HG02938 (cell line): ENCODE measurements around the gene PCBP3.

ENCODE experiments used
- ATAC-seq: cut with Tn5 transposase; IDR thresholded peaks from one replicate; pipeline ENCODE4 v1.9.1; 2021; ENCODE audit warnings: mild to moderate bottlenecking, moderate library complexity; ENCODE audit not compliant: unreplicated experiment

PCBP3 gene

DNA sequence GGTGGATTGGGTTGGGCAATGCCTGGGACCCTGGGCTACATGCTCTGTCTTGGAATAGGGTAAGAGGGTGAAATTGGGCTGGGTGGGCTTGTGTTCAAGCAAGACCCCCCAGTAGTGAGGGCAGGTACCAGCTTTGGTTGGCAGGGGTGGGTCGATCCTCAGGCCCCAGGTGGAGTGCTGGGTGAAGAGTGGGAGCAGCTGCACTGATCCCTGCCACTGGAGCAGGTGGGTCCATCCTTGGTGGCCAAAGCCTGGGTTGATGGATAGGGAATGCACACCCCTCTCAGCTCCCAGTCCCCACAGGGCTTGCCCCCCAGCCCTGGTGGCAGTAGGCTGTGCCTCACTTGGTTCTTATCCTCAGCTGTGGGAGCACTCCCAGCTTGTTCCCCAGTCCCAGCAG lies 135.2 kb downstream of the PCBP3 start:
- ATAC-seq: no peak

GRCh38 chr21:45779226-45779625 lies 135.7 kb downstream of the PCBP3 start:
- ATAC-seq: no peak

- ATAC-seq: no peak
Measured at GRCh38 chr21:45780647-45781046, 137.1 kb downstream of the PCBP3 start.

DNA sequence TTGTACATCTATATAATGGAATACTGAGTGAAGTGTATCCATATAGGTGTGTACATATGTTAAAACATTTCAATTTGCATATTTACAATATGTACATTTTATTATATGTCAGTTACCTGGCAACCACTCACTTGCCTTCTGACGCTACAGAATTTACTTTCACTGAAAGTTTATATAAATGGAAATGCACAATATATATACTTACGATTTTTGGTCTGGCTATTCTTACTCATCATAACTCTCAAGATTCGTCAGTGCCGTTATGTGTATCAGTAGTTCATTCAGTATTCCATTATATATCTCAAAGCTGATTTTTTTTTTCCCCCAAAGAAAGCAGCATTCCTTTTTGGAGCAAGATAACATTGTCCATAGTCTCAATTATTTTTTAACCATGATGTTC lies 138.2 kb downstream of the PCBP3 start:
- ATAC-seq: no peak

DNA sequence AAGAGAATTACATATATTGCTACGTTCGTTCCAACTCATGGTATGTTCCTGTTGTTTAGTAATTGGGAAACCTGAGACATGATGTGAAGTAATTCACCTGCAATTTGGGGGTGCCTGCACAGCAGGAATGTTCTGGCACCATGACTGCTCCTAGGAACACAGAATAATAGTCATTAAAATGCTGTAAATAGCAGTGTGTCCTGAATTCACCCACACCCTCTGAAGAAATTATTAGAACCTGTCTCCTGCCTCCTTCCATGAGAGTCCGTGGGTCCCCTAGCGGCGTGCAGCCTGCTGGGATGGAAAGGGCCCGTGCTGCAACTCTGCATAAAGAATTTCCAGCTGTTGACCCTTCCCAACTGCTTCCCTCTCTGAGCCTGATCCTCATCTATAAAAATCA lies 143.1 kb downstream of the PCBP3 start:
- ATAC-seq: no peak

DNA sequence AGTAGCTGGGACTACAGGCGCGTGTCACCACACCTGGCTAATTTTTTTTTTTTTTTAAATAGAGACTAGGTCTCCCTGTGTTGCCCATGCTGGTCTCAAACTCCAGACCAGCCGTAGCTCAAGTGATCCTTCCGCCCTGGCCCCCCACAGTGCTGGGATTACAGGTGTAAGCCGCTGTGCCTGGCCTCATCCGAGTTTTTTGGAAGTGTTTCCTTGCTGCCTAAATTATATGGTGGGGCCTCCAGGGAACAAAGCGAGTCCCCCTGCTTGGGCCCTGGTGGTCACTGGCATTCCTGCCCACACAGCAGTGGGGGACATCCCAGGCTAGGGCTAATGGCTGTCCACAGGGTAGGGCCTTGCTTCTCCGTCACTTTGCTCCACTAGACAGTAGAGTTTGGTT lies 143.8 kb downstream of the PCBP3 start:
- ATAC-seq: no peak

- no peak for ATAC-seq
Measured at GRCh38 chr21:45788198-45788597, 144.7 kb downstream of the PCBP3 start.

DNA sequence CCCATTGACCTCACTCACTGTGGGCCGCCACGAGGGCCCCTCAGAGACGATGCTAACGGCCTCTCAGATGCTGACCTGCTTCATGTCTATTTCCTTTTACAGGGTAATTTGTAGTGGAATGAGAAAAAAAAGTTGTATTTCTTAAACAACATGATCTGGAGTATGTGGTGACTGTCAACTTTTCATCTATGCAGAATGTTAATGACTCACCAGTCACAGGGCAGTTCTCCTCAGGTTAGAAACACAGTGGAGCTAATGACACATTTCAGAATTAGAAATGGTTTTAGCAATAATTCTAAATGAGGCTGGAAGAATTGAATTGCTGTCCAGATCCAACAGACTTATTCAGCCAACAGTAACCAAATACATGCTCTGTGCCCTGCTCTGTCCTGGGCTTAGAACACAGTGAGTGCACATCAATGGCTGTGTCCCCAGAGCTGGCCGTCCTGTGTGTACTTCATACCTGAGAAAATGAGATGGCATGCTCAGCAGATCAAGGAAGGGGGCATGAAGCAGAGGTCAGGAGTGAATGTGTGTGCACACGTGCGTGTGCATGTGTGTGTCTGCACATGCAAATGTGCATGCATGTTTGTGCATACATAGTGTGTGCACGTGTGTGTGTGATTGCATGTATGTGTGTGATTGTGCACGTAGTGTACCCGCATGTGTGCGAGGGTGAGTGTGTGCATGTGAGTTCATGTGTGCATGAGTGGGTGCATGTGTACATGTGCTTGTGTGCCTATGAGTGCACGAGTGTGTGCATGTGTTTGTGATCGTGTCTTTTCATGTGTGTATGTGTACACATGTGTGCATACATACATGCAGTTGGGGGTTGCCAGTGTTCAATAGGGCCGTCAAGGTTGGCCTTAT lies 145.3 kb downstream of the PCBP3 start:
- ATAC-seq: no peak

DNA sequence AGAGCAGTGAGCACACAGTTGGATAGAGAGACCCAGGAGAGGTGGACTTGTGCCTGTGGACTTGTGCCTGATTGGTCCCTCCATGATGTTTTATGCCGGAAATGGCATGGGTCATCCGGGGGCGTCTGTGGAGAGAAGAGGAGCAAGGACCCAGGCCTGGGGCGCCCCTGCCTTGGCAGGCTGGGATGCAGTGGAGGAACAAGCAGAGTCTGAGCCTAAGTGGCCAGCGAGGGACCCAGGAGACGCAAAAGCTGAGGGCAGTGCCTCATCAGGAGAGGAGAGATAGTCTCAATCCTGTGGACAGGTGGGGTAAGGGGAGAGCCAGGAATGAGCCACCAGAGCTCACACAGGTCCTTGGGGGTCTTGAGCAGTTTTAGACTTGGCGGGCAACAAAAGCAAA lies 146.9 kb downstream of the PCBP3 start:
- ATAC-seq: no peak

DNA sequence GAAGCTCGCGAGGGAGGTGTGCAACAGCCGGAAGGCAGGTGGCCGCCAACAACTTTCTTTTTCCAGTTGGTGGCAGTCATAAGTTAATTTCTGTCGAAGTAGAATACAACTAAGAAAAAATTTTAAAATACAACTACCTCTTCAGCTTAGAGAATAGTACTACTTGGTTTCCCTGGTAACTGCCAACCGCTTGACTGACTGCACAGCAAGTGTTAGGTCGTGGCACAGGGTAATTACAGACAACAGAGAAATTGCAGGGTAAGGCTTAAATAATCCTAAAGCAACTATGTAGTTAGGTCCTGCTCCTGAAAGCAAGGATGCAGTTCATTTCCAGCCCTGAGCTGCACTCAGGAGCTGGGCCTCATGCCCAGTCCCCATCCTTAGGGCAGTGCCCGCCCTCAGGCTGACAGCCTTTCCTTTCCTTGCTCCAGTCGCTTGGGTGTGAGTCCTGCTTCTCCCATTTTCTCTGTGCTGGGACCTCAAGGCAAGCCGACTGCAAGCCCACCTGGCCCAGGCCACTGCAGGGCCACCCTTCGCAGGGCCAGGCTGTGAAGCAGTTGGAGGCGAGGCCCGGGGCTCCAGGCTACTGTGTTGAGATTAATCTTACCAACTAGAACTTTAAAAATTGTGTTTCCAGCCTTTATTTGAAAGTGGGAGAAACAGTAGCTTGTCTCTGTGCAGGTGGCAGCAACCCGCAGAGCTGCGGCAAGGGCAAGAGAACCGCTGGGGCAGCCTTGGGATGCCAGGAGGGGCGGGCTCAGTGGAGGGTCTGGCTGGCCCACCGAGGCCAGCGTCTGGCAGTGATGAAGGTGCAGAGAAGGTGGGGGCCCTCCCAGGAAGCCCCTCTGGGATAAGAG lies 148.3 kb downstream of the PCBP3 start:
- ATAC-seq: no peak

- no peak for ATAC-seq
Measured at GRCh38 chr21:45792682-45793383, 149.3 kb downstream of the PCBP3 start.

DNA sequence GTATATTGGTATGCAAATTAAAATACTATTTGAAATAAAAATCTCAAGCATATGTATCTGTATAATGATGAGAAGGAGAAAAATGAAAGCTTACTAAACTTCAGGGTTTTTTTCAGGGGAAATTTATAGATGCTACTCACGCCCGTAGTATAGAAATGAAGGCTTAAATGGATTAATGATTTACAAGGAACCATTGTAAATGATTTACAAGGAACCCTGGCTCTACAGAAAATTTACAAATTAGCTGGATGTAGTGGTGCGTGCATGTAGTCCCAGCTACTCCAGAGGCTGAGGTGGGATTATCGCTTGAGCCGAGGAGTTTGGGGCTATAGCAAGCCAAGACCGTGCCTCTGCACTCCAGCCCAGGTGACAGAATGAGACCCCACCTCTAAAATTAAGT lies 150.5 kb downstream of the PCBP3 start:
- no peak for ATAC-seq

DNA sequence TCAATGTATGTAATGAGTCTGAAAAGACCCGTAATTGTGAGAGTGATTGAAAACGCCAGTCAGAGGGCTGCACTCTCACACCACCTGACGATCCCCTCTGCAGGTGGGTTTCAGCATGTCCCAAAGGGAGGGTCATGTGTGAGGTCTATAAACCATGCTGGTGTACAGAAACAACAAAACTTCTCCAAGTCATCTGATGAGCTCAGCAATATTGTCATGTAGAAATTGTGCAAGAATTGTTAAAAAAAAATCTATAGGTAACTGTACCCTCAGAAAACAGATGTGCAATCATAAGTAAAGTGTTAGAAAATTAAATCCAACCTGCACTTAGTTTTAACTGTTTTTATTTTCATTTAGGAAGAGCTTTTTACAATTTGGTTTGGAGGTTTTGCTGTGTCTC lies 152.5 kb downstream of the PCBP3 start:
- no peak for ATAC-seq

- no peak for ATAC-seq
Measured at GRCh38 chr21:45797338-45797737, 153.8 kb downstream of the PCBP3 start.

DNA sequence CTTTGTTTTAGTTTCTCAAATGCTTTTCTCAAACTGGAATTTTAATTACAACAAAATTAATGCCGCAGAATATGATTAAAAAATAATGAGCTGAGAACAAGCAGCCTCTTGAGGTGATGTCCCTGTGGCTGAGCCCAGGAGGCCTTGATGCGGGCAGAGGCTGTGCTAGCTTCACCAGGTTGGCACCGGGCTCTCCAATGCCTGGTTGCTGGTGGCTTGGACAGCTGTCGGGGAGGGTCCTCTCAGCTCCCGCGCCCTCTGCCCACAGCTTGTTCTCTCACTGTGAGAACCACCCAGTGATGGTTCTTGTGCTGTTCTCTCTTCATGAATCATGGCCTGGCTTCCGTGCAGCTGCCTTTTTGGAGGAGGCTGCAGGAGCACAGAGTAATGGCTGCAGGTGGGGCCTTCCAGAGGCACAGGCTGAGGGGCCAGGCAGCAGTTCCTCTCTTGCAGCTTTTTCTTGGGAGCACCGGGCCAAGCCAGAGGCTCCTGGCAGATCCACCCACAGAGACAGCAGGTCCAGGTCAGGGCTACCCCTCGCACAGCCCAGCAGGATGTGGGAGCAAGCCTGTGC lies 156.3 kb downstream of the PCBP3 start:
- ATAC-seq: no peak

DNA sequence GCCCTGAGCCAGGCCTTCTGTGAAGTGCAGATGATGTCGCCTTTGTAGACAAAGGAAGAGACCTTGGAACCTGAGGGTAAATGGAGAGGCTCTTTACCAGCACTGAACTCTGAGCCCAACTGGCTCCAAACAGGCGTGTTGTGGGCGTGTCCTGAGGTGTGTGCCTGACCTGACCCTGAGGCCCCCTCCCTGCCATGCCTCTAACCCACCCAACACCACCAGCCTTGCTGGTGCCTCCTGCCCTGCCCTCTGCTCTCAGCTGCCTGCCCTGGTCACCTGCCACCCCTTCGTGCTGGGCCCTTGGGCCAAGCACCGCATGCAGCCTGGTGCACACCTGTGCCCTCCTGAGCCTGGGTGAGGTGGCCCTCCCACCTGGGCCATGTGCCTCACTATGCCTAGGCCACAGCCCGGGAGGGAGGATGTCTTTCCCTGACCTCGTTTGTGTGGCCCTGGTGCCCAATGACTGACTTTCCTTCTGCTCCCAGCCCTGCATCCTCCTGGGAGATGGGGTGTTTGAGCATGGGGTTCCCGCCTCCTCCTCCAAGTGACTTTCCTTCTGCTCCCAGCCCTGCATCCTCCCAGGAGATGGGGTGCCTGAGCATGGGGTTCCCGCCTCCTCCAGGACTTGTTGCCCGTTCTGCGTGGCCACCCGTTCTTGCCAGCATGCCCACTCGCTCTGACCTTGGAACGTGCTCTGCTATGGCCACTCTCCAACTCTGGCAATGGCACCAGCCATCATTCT lies 157.0 kb downstream of the PCBP3 start:
- no peak for ATAC-seq

- no peak for ATAC-seq
Measured at GRCh38 chr21:45801129-45801964, 157.8 kb downstream of the PCBP3 start.

DNA sequence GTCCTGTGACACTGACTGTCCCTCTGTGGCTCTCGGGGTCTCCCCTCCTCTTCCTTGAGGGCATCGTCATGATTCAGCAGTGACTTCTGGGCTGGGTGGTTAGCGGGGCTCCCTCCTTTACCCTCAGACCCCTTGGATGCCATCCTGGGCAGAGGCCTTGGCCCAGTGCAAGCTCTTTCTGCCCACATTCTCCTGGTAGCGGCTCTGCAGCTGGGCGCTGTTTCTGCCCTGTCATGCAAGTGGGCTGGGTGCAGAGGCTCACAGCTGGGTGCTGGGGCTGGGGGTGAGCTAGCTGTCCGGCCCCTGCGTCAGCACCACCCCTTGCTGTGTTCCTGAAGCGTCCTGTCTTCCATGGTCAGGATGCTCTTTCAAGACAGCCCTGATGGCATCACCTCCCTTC lies 158.5 kb downstream of the PCBP3 start:
- ATAC-seq: no peak

DNA sequence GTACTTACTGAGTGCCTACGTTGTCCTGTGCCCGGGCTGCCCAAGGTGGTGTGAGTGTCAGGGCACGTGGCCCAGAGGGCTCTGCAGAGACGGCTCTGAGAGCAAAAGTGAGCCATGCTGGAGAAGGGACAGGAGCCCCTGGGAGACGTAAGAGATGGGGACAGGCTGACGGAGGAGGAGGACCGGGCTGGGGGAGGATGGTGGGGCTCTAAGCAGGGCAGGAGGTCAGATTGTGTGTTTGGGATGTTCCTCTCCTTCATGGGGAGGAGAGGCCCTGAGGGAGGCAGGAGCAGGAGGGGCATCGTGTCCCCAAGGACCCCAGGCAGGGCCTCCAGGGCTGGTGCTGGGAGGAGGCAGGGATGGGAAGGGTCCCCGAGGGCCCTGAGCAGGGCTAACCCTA lies 158.9 kb downstream of the PCBP3 start:
- ATAC-seq: no peak
